Fibroblast of mammary gland (primary cell): Measurements from ENCODE around the gene INSIG1.

Source experiments
- DNase-seq: peaks from one replicate; pipeline ENCODE4 v3.0.0-alpha.2; 2010; ENCODE audit warnings: low read depth
- H3K4me3 ChIP-seq: 2 replicates; pipeline ENCODE4 v1.5.1; 2011; ENCODE audit warnings: low read depth, mild to moderate bottlenecking, low read length, moderate library complexity; ENCODE audit not compliant: control insufficient read depth
- CTCF ChIP-seq: conservative IDR thresholded peaks from 2 replicates; pipeline ENCODE4 v1.5.1; 2011; ENCODE audit warnings: low read depth, low read length, inconsistent platforms; ENCODE audit not compliant: control insufficient read depth, insufficient read depth

Gene INSIG1

GRCh38 chr7:155323001-155323638 is 25.4 kb downstream of the INSIG1 start:
- no peak for DNase-seq
- no peak overlapping the region for H3K4me3 ChIP-seq
- TF ChIP-seq CTCF, result no peak

GRCh38 chr7:155324012-155324917 is 26.6 kb downstream of the INSIG1 start:
- H3K4me3 ChIP-seq, result no peak overlapping the region
- no peak for DNase-seq
- no peak for TF ChIP-seq CTCF

GRCh38 chr7:155324918-155325235 is 27.2 kb downstream of the INSIG1 start:
- TF ChIP-seq CTCF, result no peak
- DNase-seq, result no peak

GRCh38 chr7:155326385-155326784 is 28.7 kb downstream of the INSIG1 start:
- no peak for TF ChIP-seq CTCF
- H3K4me3 ChIP-seq, result no peak overlapping the region
- DNase-seq, result no peak

More at GRCh38 chr7:155324918-155325235, 27.2 kb downstream of the INSIG1 start:
- H3K4me3 ChIP-seq, result no peak overlapping the region

GRCh38 chr7:155327590-155328320 is 30.1 kb downstream of the INSIG1 start:
- H3K4me3 ChIP-seq, result no peak overlapping the region
- DNase-seq, result no peak
- TF ChIP-seq CTCF, result no peak

- no peak overlapping the region for H3K4me3 ChIP-seq
- no peak for DNase-seq
- TF ChIP-seq CTCF, result no peak
Observed at GRCh38 chr7:155329225-155329624, 31.5 kb downstream of the INSIG1 start.
